H1 (cell line): Measurements from ENCODE around the gene FBXO47.

Source experiments
- EP300 ChIP-seq, 2 experiments: IDR thresholded peaks; 1 replicate in 1 of 2; 2 replicates in 1 of 2; pipeline ENCODE4 v1.6.1; 2011 to 2012; ENCODE audit warnings: low read depth in 2 of 2, low read length in 2 of 2, mild to moderate bottlenecking in 2 of 2, borderline replicate concordance in 1 of 2, inconsistent platforms in 1 of 2, moderate library complexity in 1 of 2
- EZH2 ChIP-seq: fragments of 200-600 bp; sonication (generic); IDR thresholded peaks from 2 replicates; pipeline ENCODE4 v1.7.1; 2012; ENCODE audit warnings: low read depth, mild to moderate bottlenecking, moderate library complexity, low read length, inconsistent platforms; ENCODE audit not compliant: severe bottlenecking
- NANOG ChIP-seq: IDR thresholded peaks from 2 replicates; pipeline ENCODE4 v1.6.1; 2011; ENCODE audit warnings: low read length, low read depth, mild to moderate bottlenecking, inconsistent platforms; ENCODE audit not compliant: insufficient read depth, poor library complexity, severe bottlenecking
- POLR2A ChIP-seq, 2 experiments: IDR thresholded peaks; 1 replicate in 1 of 2; 2 replicates in 1 of 2; pipeline ENCODE4 v1.6.1; 2011; ENCODE audit warnings: low read depth in 2 of 2, low read length in 2 of 2, mild to moderate bottlenecking in 2 of 2; ENCODE audit errors: control extremely low read depth in 1 of 2
- POLR2AphosphoS5 ChIP-seq: IDR thresholded peaks from 2 replicates; pipeline ENCODE4 v1.6.1; 2011; ENCODE audit warnings: low read depth, low read length
- YY1 ChIP-seq: IDR thresholded peaks from 2 replicates; pipeline ENCODE4 v1.6.1; 2011; ENCODE audit warnings: low read depth, mild to moderate bottlenecking, low read length
- TF ChIP-seq, protein P1 (sequence below), 3 experiments: IDR thresholded peaks; 1 replicate in 2 of 3; 2 replicates in 1 of 3; pipeline versions ENCODE4 v1.5.1 to v1.6.1; 2011; ENCODE audit warnings: low read length in 3 of 3, mild to moderate bottlenecking in 3 of 3, inconsistent platforms in 2 of 3, low read depth in 1 of 3, moderate library complexity in 1 of 3; ENCODE audit not compliant: insufficient read depth in 1 of 3; ENCODE audit errors: control extremely low read depth in 1 of 3
- TF ChIP-seq, protein P2 (sequence below): IDR thresholded peaks from 2 replicates; pipeline ENCODE4 v1.6.1; 2011; ENCODE audit warnings: low read length, improper control_type of control experiment

DNA sequence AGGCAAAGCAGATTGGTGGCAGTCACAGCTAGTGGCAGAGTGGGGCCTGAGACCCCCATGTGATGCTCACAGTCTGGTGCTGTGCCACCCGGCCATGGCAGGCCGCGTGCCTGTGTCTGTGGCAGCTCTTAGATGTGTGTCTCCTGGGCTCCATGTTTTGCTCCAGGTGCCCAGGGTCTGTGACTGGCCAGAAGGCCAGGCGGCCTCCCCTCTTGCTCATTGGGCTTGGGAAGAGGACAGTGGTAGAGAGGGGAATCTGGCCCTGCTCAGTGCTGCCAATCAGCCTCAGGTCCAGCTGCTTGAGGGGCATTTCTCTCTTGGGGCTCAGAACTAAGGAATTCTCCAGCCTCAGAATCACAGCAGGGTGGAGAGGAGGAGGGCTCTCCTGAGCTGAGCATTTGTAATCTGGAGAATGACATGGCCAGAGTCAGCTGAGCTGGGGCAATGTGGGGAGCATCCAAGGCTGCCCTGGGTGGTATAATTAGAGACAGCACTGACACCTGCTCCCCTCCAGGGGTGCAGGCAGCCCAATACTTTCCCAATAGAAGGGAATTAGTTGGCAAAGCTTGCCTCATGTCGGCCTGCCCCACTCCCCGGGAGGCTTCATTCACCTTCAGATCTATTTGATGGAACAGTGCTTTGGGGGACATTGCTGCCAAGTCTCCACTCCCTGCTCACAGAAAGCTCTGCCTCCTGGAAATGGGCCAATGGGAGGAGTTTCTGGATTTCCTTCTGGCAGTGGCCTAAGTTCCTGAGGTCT lies 44.5 kb downstream of the FBXO47 start:
- TF ChIP-seq, protein P1, sequence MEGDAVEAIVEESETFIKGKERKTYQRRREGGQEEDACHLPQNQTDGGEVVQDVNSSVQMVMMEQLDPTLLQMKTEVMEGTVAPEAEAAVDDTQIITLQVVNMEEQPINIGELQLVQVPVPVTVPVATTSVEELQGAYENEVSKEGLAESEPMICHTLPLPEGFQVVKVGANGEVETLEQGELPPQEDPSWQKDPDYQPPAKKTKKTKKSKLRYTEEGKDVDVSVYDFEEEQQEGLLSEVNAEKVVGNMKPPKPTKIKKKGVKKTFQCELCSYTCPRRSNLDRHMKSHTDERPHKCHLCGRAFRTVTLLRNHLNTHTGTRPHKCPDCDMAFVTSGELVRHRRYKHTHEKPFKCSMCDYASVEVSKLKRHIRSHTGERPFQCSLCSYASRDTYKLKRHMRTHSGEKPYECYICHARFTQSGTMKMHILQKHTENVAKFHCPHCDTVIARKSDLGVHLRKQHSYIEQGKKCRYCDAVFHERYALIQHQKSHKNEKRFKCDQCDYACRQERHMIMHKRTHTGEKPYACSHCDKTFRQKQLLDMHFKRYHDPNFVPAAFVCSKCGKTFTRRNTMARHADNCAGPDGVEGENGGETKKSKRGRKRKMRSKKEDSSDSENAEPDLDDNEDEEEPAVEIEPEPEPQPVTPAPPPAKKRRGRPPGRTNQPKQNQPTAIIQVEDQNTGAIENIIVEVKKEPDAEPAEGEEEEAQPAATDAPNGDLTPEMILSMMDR (IDR thresholded peaks at IDR 0.05; ENCODE audit: control extremely low read depth in 1 of 3, insufficient read depth in 1 of 3, low read depth in 1 of 3, low read length in 3 of 3), result peak in 2 of 3 experiments; percentile 4 to 21; a peak in 2 of 4 replicates
- TF ChIP-seq EZH2, result no peak
- no peak for TF ChIP-seq NANOG
- TF ChIP-seq POLR2A (IDR thresholded peaks at IDR 0.05; ENCODE audit: control extremely low read depth in 1 of 2, low read depth in 2 of 2, low read length in 2 of 2), result no peak
- TF ChIP-seq YY1, result no peak
- TF ChIP-seq POLR2AphosphoS5, result no peak
- TF ChIP-seq, protein P2, sequence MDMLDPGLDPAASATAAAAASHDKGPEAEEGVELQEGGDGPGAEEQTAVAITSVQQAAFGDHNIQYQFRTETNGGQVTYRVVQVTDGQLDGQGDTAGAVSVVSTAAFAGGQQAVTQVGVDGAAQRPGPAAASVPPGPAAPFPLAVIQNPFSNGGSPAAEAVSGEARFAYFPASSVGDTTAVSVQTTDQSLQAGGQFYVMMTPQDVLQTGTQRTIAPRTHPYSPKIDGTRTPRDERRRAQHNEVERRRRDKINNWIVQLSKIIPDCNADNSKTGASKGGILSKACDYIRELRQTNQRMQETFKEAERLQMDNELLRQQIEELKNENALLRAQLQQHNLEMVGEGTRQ, result no peak
- TF ChIP-seq EP300 (IDR thresholded peaks at IDR 0.05; ENCODE audit: borderline replicate concordance in 1 of 2, low read depth in 2 of 2, low read length in 2 of 2), result no peak
